ENCODE measurements around the gene RHD. TPM values are rescaled to one million over a fixed set of nuclear protein-coding genes. Genes with fewer than 3 reads are reported as not detected.

RHD gene
- total RNA-seq, 1 donor from 2014 or later, result not detected

DNA sequence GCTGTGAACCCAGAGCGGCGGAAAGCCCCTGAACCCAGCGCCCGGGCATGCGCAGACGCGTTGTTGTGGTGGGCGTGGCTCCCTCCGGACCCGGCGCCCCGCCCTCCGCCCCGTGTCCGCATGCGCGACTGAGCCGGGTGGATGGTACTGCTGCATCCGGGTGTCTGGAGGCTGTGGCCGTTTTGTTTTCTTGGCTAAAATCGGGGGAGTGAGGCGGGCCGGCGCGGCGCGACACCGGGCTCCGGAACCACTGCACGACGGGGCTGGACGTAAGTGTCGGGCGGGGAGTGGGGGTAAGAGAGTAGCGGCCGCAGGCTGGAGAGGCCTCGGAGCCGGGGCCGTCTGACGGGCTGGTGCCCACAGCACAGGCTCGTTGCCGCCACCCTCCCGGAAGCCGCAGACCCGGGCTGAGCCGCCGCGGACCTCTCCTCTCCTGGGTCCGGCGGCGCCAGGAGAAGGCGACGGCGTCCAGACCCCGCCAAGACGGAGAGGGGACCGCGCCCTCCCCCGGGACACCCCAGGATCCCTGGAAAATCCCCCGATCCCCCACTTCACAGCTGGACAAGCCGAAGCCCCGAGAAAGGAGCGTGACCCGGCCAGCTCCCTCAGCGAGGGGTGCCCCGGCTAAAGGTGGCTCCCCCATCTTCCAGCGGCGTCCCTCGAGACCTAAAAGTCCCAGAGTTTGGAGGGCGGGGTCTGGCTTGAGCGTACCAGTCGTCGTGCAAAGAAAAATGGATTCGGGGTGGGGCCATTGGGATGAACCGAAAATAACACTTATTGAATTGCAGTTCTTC, 66.1 kb downstream of the RHD start, which contains the start of gene TMEM50A:
TMEM50A (plus strand) TSS at position 147 of the 794 bp plus-strand sequence. CDS start 2,153 bp downstream, outside the sequence.
- Mint-ChIP-seq H3K36me3 (peaks cover 3% of the 10 kb centered on the region), H3K4me3 (peak within 1 kb of the TSS; percentile 96), H3K9me3 (no peaks in the 10 kb centered on the region), H3K27ac (peak within 1 kb of the TSS; percentile 86), H3K4me1 (ENCODE audit: unreplicated experiment) (peaks cover 15% of the 10 kb centered on the region), H3K27me3 (no peaks in the 10 kb centered on the region)
- no peak for TF ChIP-seq CTCF (conservative IDR thresholded peaks at IDR 0.05)
- peak; percentile 94 for DNase-seq (ENCODE audit: extremely low spot score, unreplicated experiment)

DNA sequence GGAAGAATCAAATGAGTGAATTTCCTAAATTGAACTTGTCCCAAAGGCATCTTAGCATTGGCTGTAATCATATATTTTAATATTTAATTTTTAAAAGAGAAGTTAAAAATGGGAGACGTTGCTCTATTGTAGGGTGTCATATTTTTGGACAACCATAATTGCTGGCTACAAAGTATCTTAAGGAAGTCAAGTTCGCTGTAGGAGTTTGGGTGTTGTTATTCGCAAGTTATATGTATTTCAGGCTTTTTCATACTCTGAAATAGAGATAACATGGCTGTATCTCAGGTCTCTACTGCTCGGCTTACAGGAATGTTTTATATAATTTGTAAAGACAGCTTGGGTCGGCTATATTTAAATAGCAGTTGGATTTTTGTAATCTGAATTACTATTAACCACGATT, 66.7 kb downstream of the RHD start:
- peak overlapping the region; percentile 86 for H3K27ac Mint-ChIP-seq
- H3K4me1 Mint-ChIP-seq (ENCODE audit: unreplicated experiment), result peaks cover 15% of the 10 kb centered on the region
- peaks cover 8% of the 10 kb centered on the region for H3K36me3 Mint-ChIP-seq
- H3K4me3 Mint-ChIP-seq, result peak overlapping the region; percentile 94
- no peaks in the 10 kb centered on the region for H3K27me3 Mint-ChIP-seq
- H3K9me3 Mint-ChIP-seq, result no peaks in the 10 kb centered on the region
- TF ChIP-seq CTCF (conservative IDR thresholded peaks at IDR 0.05), result no peak
- no peak for DNase-seq (ENCODE audit: extremely low spot score, unreplicated experiment)

GRCh38 chr1:25341746-25342145, 69.4 kb downstream of the RHD start:
- Mint-ChIP-seq H3K9me3 (no peaks in the 10 kb centered on the region), H3K27me3 (no peaks in the 10 kb centered on the region), H3K36me3 (peaks cover 8% of the 10 kb centered on the region), H3K4me1 (ENCODE audit: unreplicated experiment) (peaks cover 15% of the 10 kb centered on the region), H3K4me3 (no peak overlapping the region), H3K27ac (no peak overlapping the region)
- DNase-seq (ENCODE audit: extremely low spot score, unreplicated experiment), result no peak
- no peak for TF ChIP-seq CTCF (conservative IDR thresholded peaks at IDR 0.05)

DNA sequence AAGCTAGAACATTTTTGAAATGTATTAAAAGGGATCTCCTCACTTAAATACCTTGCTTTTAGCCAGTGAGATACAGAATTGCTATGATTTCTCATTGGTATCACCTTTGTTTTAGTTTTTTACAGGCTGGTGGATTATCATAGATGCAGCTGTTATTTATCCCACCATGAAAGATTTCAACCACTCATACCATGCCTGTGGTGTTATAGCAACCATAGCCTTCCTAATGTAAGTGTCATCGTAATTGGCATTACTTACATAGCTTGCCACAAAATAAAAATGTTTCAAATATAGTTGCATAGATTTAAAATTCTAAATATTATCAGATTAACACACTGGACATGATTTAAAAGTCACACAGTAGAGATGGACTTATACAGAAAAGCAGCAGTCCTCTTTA, 70.5 kb downstream of the RHD start:
- Mint-ChIP-seq H3K27ac (no peak overlapping the region), H3K27me3 (no peaks in the 10 kb centered on the region), H3K4me1 (ENCODE audit: unreplicated experiment) (peaks cover 15% of the 10 kb centered on the region), H3K9me3 (no peaks in the 10 kb centered on the region), H3K36me3 (peaks cover 12% of the 10 kb centered on the region), H3K4me3 (no peak overlapping the region)
- no peak for DNase-seq (ENCODE audit: extremely low spot score, unreplicated experiment)
- no peak for TF ChIP-seq CTCF (conservative IDR thresholded peaks at IDR 0.05)

GRCh38 chr1:25343872-25344271, 71.6 kb downstream of the RHD start:
- TF ChIP-seq CTCF (conservative IDR thresholded peaks at IDR 0.05), result no peak
- Mint-ChIP-seq H3K27ac (no peak overlapping the region), H3K36me3 (peaks cover 14% of the 10 kb centered on the region), H3K9me3 (no peaks in the 10 kb centered on the region), H3K27me3 (no peaks in the 10 kb centered on the region), H3K4me1 (ENCODE audit: unreplicated experiment) (peaks cover 15% of the 10 kb centered on the region), H3K4me3 (no peak overlapping the region)
- no peak for DNase-seq (ENCODE audit: extremely low spot score, unreplicated experiment)

Measured in type B pancreatic cell (in vitro differentiated cells).